Dedifferentiated amniotic fluid mesenchymal stem cell (primary cell): Measurements from ENCODE around the gene CLEC10A.
"Not testable (repeated sequence)": the region's sequence is repeated elsewhere in the genome, so short reads cannot be mapped to it uniquely, and the experiment has no call there.

Experiments
- DNase-seq: peaks from one replicate; pipeline ENCODE4 v3.0.0-alpha.2; 2016; ENCODE audit errors: extremely low spot score

Gene CLEC10A, protein sequence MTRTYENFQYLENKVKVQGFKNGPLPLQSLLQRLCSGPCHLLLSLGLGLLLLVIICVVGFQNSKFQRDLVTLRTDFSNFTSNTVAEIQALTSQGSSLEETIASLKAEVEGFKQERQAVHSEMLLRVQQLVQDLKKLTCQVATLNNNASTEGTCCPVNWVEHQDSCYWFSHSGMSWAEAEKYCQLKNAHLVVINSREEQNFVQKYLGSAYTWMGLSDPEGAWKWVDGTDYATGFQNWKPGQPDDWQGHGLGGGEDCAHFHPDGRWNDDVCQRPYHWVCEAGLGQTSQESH

DNA sequence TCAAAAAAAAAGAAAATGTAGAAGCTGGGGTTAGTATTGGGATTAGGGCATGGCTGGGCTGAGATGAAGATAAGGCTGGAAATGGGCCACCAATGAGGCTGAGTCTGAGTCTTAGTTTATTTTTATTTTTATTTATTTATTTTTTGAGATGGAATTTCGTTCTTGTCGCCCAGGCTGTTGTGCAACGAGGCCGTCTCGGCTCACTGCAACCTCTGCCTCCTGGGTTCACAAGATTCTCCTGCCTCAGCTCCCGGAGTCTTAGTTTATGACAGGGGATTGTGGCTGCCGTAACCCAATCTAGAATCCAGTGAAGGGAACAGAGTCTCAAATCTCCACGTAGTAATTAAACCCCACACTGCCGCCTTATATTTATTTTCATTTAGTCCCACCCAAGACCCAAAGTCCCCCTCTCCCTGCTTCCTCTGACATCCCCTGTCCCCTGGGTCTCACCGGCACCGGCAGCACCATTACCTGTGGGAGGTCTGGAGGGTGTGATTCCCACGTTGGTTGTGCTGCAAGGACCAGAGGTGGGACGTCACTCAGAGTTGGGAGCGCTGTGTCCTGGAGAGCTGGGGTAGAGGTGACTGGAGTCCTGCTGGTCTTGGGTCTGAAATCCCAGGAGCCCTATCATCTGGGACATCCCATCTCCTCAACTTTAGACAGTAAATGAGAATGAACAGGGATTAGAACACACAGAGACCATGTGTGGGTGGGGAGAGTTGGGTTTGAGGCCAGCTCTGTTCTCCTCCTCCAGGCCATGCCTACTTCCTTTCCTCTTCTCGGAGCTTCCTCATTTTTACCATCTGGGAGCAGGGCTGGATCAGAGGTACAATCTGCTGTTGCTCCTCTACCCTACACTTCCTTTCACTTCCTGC, at the start of gene CLEC10A:
Gene CLEC10A (minus strand): TSS at position 671 of the 875 bp plus-strand sequence. CDS start 1,439 bp downstream, outside the sequence.
- DNase-seq: no peak

DNA sequence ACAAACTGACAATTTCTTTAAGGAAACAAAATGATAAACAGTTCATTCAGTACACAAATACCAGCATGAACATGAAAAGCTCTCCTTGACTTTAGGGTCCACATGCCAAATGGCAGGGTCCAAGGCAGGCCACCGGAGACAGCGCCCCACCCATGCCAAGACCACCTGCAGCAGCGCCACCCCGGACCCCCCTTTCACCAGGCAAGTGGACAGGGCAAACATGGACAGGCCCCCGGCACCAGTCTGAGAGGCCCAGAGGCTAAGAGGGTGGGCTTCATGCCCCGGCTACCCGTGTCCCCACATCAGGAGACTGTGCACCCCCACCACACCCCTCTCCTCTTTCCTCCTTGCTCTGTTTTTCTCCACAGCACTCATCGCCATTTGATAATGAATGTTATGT, 49.3 kb upstream of the CLEC10A start:
- DNase-seq: no peak

DNA sequence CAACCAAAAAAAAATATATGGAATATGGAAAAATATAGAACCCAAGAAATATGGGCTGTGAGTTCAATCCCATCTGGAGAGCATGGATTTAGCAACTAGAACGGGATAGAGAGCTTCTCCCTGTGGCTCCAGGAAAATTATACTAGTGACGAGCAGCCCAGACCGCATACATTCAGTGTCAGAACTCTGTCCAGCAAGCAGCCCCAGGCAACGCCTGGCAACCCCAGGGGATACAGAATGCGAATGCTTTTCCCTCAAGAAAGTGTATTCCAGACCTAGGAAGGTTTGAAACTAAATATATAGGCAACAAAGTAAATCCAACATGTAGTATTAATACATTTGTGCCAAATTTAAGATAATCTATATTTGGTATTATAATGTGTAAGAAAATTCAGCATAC, 48.1 kb upstream of the CLEC10A start:
- no peak for DNase-seq

DNA sequence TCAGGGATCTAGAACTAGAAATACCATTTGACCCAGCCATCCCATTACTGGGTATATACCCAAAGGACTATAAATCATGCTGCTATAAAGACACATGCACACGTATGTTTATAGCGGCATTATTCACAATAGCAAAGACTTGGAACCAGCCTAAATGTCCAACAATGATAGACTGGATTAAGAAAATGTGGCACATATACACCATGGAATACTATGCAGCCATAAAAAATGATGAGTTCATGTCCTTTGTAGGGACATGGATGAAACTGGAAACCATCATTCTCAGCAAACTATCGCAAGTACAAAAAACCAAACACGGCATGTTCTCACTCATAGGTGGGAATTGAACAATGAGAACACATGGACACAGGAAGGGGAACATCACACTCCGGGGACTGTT, 47.5 kb upstream of the CLEC10A start:
- not testable (repeated sequence) for DNase-seq

DNA sequence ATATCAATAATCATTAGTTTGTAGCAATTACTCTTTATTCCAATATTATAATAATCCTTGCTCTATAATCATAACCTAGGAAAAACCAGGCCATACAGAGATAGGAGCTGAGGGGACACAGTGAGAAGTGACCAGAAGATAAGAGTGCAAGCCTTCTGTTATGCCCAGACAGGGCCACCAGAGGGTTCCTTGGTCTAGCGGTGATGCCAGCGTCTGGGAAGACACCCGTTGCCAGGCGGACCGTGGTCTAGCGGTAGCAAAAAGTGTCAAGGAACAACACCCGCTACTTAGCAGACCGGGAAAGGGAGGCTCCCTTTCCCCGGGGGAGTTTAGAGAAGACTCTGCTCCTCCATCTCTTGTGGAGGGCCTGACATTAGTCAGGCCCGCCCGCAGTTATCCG, 46.3 kb upstream of the CLEC10A start:
- not testable (repeated sequence) for DNase-seq

DNA sequence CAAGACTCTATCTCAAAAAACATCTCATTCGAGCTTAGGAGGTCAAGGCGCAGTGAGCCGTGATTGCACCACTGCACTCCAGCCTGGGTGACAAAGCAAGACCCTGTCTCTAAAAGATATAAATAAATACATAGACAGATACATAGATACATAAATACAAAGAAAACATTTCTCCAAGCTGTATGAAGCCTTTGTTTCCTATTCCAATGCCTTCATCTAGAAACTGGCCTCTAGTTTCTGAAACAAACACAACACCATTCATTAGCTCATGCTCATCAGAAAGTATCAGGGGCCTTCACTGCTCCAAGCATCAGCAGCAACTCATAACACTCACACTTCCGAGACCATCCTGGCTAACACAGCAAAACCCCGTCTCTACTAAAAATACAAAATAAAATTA, 44.9 kb upstream of the CLEC10A start:
- no peak for DNase-seq

DNA sequence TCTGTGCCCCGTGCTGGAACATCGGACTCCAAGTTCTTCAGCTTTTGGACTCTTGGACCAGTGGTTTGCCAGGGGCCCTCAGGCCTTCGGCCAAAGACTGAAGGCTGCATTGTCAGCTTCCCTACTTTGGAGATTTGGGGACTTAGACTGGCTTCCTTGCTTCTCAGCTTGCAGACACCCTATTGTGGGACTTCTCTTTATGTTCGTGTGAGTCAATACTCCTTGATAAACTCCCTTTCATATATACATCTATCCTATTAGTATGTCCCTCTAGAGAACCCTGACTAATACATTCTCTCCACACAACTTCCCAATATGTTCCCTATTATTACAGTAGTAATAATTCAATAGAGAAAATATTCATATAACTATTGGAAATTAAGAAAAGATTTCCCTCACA, 43.8 kb upstream of the CLEC10A start:
- no peak for DNase-seq

DNA sequence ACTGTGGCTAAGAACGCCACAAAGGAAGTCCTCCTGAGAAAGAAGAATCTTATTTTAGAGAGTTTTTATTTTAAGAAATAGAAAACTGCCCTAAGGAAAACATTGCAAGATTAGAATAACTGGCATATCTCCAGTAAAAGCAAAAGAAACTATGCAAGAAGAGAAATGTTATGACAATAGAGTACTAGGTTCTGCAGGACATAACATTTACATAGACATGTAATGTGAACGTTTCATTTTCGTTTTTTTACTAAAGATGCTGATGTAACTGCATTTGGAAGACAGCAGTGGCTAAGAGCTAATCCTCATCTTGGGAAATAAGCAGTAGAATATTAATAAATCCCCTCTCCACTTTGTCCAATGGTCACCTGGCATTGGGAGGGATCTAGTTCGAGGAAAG, 42.3 kb upstream of the CLEC10A start:
- DNase-seq: peak; percentile 17

DNA sequence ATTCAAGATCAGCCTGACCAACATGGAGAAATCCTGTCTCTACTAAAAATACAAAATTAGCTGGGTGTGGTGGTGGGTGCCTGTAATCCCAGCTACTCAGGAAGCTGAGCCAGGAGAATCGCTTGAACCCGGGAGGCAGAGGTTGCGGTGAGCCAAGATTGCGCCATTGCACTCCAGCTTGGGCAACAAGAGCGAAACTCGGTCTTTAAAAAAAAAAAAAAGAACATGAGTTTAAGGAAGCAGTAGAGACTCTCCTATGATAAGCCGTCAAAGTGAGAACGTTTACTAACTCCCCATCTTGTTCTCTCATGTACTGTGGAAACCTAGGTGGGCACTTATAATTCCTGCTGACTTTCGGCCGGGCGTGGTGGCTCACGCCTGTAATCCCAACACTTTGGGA, 40.6 kb upstream of the CLEC10A start:
- DNase-seq: not testable (repeated sequence)

DNA sequence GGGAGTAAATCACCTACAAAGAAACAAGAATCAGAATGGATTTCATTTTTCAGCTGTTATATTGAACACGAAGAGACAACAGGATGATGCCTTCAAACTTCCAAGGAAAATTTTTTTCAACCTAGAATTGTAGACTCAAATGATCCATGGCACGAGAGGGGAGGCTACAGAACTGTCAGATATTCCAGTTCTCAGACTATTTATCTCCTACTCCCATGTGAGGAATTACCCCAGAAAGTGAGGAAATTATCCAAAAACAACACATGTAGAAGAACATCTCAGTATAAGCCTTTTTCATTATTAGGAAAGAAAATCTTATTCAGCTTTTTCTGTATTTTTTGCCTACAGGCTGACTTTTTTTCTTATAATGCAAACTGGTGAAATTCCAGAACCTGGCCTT, 40.1 kb upstream of the CLEC10A start:
- DNase-seq: no peak

DNA sequence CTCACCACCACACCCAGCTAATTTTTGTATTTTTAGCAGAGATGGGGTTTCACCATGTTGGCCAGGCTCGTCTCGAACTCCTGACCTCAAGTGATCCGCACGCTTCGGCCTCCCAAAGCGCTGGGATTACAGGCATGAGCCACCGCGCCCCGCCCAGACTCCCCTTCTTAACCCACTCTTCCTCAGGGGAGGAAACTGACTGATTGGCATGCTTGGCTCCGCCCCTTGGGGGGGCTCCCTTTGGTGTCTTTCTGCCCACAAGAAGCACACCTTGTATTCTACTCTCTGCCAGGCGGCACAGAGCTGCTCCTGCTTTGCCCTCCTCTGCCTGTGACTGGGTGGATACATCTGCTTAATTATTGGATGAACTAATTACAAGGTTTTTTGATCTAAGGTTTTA, 39.3 kb upstream of the CLEC10A start:
- no peak for DNase-seq

DNA sequence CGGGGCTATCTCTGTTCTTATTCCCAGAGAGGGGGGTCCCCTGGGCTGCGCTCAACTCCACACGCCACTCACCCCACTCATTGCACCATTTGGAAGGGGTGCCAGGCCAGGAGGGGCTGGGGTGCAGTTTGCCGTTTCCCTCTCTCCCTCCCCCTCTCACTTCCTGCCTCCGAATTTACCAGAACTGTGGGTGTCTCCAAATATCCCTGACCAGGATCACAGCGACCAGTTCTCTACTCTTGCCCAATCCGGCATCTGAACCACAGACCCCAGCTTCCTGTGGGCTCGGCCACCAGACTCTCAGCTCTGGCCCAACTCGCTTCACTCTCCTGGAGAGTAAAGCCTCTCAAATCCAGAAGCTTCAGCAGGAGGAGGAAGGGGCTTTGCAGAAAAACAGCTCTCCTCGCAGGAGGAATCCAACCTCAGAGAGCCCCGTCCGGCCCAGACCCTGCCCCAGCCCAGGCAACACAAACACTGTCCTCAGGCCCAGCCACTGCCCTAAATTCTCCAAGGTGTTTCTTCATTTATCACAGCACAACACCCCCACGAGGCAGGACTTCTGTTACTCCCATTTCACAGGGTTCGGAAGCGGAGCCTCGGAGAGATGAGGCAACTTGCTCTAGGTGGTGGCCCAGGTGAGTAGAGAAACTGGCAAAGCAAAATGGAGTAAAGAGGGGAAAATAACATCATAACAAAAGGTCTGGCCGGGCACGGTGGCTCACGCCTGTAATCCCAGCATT, 35.0 kb upstream of the CLEC10A start:
- DNase-seq: no peak

DNA sequence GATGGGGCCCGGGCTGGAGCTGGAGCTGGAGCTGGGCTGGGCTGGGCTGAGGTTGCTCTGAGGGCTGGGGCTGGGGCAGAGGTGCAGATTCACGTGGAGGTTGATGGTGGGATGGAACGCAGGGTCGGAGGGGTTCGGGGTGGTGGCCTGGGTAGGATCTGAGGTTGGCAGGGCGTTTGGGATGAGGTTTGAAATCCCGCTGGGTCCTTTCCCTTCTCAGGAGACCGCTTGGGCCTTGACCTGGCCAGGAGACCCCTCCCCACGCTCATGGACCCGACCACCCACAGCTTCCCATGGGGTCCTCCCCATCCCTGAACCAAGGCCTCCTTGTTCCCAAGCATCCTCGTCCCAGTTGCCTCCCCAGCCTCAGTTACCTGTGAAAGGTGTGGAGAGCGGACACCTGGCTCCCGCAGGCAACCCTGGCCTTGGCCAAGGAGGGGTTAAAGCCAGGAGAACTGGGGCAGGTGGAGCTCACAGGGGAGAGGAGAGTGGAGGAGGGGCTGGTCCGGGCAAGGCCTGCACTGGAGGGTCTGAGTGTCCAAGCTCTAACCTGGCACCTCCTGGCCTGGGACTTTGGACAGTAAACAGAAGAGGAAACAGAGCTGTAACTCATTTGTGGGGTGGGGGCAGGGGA, 34.3 kb upstream of the CLEC10A start, which contains the start of gene ASGR2:
Gene ASGR2 (minus strand): TSS at position 582 of the 634 bp plus-strand sequence. CDS start 582 bp downstream, outside the sequence.
- DNase-seq: no peak

DNA sequence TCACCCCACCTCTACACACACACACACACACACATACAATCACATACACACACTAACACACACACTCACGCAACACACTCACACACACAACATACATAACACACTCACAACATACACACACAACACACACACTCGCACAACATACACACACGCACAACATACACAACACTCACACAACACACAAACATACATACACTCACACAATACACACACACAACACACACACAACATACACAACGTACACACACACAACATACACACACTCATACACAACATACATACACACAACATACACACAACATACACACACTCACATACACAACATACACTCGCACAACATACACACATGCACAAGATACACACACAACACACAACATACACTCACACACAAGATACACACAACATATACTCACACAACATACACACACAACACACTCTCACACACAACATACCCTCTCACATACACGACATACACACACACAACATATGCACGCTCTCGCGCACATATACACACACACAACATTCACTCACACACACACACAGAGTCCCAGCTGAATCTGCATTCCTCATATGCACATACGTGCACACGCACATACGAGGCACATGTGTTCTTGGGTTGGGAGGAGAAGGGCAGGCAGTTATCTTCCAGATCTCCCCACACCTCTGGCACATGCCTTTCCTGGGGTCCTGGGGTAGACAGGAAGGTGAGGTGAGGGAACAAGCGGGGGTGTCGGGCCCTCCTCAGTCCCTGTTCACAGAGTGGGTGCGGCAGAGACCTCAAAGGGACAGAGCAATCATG, 33.4 kb upstream of the CLEC10A start:
- DNase-seq: no peak

DNA sequence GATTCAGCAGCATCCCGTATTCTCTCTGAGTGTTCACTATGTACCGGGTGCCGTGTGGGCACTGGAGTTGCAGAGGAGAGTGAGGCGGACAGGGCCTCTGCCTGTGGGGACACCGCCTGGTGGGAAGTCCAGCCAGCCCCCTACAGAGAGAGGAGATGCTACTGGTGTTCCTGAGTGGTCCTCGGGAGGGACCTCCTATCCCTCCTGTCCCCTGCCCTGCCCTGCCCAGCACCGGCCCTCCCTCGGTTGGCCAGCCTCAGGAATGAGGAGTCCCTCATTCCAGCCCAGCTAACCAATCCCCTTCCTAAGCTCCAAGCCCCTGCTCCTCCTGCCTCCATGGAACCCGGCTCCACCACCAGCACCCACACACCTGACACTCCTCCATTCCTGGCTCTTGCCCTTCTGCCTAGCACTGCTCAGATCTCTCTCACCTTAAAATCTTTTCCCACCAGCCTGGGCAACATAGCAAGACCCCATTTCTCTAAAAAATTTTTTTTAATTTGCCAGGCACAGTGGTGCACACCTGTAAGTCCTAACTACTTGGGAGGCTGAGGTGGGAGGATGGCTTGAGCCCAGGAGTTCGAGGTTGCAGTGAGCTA, 32.6 kb upstream of the CLEC10A start:
- no peak for DNase-seq

DNA sequence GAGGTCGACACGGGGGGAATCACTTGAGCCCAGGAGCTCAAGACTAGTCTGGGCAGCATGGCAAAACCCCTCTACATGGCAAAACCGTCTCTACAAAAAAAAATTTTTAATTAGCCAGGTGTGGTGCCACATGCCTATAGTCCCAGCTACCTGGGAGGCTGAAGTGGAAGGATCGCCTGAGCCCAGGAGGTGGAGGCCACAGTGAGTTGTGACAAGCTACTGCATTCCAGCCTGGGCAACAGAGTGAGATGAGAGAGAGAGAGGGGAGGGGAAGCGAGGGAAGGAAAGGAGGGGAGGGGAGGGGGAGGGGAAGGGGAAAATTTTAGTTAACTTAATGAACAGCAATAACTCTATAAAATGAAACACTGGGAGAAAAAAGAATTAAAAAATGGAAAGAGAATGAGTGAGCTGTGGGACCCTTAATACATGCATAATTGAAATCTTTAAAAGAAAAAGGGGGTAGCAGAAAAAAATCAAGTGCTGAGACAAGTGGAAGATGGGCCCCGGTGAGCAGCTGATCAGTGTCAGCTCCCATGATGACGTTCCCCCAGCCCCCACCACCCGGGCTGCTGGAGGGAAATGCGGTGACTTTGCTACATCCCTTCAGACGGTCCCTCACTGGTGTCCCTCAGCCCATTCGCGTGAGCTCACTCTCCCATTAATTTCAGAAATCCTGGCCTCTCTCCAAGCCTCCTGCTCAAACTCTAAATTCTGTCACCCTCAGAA, 31.9 kb upstream of the CLEC10A start:
- no peak for DNase-seq

DNA sequence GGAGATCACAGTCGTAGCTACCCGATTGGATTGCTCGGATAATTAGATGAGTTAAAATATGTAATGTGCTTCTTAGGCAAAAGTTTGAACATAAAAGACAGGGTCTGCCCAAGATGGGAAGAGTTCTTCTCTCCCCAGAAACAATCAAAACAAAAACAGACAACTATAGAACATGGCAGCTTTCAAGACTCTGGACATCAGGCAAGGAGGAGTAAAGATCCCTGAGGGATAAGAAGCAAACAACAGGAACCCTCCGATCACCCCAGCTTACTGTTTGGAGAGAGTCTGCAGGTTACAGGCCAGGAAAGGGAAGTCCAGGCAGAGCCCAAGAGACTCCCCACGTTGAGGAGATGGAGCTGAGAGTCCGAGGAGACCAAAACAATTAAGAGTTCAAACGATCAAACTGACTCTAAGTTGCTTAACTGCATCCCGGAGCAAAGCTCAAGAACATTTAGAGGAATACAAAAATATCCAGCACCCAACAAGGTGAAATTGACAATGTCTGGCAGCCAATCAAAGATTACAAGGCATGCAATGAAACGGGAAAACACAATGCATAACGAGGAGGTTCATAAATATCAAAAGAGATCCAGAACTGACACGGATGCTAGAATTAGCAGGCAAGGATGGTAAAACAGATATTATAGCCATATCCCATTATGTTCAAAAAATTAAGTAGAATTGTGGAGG, 30.7 kb upstream of the CLEC10A start:
- DNase-seq: no peak

DNA sequence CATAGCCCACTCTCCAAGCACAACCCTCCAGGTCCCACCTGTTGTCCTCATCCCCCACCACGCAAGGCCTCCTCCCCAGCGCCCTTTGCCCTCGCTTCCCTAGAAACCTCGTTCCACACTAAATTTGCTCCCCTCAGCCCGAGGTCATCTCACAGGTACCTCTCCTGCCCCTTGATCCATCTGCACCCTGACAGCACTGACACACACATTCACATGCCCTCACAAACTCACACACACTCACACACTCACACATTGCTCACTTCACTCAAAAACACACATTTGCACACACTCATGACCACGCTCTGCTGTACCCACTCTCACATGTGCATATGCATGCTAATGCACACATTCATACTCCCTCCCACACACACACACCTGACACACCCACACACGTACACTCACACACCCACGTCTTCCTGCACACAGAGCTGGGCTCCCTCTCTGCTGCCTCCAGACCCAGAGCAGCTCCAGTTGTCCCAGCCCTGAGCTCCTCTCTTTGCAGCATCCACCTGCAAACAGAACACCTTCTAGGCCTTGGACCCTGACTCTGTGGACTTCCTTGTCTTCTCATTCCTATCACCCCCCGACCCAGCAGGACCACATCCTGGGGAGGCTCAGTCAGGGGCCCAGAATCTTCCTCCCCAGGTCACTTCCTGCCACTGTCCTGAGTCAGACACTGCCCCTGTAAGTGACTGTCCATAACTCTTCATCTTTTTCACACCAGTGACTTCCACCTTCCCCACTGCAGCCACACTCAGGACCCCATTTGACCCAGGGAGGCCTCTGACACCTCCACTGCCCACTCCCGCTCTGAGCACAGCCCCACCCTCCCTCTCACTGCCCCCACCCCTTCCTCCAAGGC, 29.6 kb upstream of the CLEC10A start:
- DNase-seq: no peak
